BJ (cell line): Measurements from ENCODE around the gene MYNN. TPM values are rescaled to one million over a fixed set of nuclear protein-coding genes. Genes with fewer than 3 reads are reported as not detected.

Experiments
- CTCF ChIA-PET: fragments of 350-600 bp; formaldehyde crosslinking; extraction: SDS; loops from one replicate; lab custom pipeline; 2021; ENCODE audit warnings: antibody characterized with exemption, inconsistent platforms; lab: Yijun Ruan, JAX
- POLR2A ChIA-PET: fragments of 300-600 bp; sonication (Branson Sonifier 250); formaldehyde crosslinking; extraction: SDS; loops from one replicate; lab custom pipeline; 2021; ENCODE audit warnings: antibody characterized with exemption; lab: Charles Lee
- DNase-seq: peaks from one replicate; pipeline ENCODE4 v3.0.0-alpha.2; 2011; ENCODE audit warnings: low read depth
- H3K27me3 ChIP-seq: 2 replicates; pipeline ENCODE4 v1.6.0; 2011; ENCODE audit warnings: low read length; ENCODE audit not compliant: control insufficient read depth, insufficient read depth
- H3K36me3 ChIP-seq: 2 replicates; pipeline ENCODE4 v1.5.1; 2011; ENCODE audit warnings: low read length; ENCODE audit not compliant: control insufficient read depth, insufficient read depth
- H3K4me3 ChIP-seq: 2 replicates; pipeline ENCODE4 v1.5.1; 2011; ENCODE audit warnings: low read depth, mild to moderate bottlenecking, control low read depth, low read length
- polyA plus RNA-seq: library from polyadenylated mRNA; depleted of rRNA; stranded (reverse); fragments of >200 nt; gene quantifications from 2 replicates; pipeline ENCODE4 v1.2.3, GENCODE V29; 2011
- TF ChIP-seq, protein P1 (sequence below): IDR thresholded peaks from 2 replicates; pipeline ENCODE4 v1.5.1; 2011; ENCODE audit warnings: low read depth, mild to moderate bottlenecking, control low read depth, inconsistent platforms, low read length, moderate library complexity; ENCODE audit not compliant: insufficient read depth

MYNN gene
- polyA plus RNA-seq, 1 experiment, result 10.1 TPM

DNA sequence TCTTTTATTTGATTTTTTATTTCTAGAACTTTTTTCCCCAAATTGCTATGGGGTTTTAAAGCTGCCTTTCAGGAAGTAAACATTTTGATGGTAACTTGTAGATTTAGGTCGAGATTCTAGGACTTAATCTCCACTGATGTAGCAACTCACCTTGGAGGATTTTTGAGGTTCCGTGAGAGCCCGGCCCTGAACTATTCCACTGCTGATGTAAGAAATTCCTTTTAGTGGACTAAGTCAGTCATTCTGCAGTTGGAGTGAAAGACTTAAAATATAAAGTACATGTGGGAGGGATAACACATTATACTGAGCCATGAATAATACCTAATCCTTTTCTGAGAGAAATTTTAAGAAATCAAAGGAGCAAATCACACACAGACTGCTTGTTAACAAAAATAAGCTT, 52.1 kb downstream of the MYNN start:
- TF ChIP-seq, protein P1, sequence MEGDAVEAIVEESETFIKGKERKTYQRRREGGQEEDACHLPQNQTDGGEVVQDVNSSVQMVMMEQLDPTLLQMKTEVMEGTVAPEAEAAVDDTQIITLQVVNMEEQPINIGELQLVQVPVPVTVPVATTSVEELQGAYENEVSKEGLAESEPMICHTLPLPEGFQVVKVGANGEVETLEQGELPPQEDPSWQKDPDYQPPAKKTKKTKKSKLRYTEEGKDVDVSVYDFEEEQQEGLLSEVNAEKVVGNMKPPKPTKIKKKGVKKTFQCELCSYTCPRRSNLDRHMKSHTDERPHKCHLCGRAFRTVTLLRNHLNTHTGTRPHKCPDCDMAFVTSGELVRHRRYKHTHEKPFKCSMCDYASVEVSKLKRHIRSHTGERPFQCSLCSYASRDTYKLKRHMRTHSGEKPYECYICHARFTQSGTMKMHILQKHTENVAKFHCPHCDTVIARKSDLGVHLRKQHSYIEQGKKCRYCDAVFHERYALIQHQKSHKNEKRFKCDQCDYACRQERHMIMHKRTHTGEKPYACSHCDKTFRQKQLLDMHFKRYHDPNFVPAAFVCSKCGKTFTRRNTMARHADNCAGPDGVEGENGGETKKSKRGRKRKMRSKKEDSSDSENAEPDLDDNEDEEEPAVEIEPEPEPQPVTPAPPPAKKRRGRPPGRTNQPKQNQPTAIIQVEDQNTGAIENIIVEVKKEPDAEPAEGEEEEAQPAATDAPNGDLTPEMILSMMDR, result no peak
- Histone ChIP-seq H3K36me3 (no peaks in the 10 kb centered on the region), H3K4me3 (no peak overlapping the region), H3K27me3 (no peaks in the 10 kb centered on the region)
- CTCF ChIA-PET, result interaction anchor here (0.6 kb wide), 1 partner anchor 408 kb away, joined by 4 read pairs; no protein-coding TSS in a partner anchor
- POLR2A ChIA-PET, result interaction anchor here (0.6 kb wide), 1 partner anchor 262 kb away, joined by 8 read pairs; no protein-coding TSS in a partner anchor
- DNase-seq, result no peak

DNA sequence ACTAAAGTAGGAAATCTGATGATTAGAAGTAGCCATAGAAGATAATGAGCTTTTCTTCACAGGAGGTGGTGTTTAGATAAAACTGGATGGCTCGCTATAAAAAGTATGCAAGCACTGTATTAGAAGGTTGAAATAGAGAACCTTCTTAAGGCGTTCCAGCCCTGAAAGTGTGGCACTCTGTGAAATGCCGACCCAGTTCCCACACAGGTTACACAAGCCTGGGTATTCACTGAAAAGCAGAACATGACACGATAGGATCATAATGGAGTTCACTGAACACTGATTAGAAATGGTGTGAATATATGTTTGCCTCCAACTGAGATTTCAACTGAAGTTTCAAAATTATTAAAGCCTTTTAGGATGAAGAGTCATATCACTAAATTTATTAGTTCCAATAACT, 54.5 kb downstream of the MYNN start:
- ChIA-PET POLR2A (no interaction called here), CTCF (no interaction called here)

DNA sequence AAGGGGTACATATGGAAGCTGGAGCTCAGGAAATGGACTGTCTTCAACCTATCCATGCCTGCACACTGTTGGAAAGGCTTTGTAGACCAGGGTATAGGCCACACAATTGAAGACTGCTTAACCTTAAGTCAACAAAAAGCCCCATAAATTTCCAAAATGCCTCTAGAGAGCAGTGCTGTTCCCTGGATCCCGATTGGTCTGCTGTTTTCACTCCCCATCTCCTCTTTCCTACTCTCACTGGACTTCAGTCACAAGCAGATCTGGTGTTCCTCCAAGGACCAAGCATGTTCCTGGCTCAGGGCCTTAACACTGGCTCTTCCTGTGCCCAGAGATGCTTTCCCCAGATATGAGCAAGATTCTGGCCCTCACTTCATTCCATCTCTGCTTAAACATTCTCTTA, 62.3 kb downstream of the MYNN start:
- POLR2A ChIA-PET, result no interaction called here
- TF ChIP-seq, protein P1, result no peak
- no peaks in the 10 kb centered on the region for H3K27me3 ChIP-seq
- no peak overlapping the region for H3K4me3 ChIP-seq
- DNase-seq, result no peak
- H3K36me3 ChIP-seq, result no peaks in the 10 kb centered on the region
- CTCF ChIA-PET, result no interaction called here

More for the DNA sequence above, 54.5 kb downstream of the MYNN start:
- TF ChIP-seq, protein P1, result no peak
- H3K4me3 ChIP-seq, result no peak overlapping the region
- no peaks in the 10 kb centered on the region for H3K27me3 ChIP-seq
- DNase-seq, result no peak
- H3K36me3 ChIP-seq, result no peaks in the 10 kb centered on the region

DNA sequence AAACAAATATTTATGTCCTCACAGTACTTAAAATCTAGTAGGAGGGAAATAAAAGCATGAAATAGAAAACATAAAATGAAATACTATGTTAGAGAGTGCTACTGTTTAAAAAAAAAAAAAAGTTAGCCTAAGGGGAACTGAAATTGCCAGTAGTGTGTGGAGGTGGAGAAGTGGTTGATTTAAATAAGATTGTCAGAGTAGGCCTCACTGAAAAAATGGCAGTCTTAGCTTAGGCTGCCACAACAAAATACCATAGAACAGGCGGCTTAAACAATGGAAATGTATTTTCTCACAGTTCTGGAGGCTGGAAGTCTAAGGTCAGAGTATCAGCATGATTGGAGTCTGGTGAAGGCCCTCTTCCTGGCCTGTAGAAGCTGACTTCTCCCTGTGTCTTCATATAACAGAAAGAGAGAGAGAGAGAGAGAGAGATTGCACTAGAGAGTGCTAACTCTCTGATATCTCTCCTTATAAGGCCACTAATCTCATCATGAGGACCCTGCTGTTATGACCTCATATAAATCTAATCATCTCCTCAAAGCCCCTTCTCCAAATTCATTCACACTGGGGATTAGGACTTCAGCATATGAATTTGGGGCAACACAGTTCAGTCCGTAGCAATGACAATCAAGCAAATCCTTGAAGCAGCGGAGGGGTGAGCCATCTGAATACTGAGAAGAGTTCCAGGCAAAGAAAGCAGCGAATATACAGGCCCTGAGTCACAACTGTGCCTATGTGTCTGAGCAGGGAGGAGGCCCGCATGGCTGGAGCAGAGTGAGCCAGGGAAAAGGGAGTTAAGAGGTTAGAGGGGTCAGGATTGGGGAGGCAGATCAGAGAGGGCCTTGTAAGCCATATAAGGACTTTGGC, 63.1 kb downstream of the MYNN start:
- no peak overlapping the region for H3K4me3 ChIP-seq
- TF ChIP-seq, protein P1, result no peak
- CTCF ChIA-PET, result no interaction called here
- no peak for DNase-seq
- POLR2A ChIA-PET, result no interaction called here
- no peaks in the 10 kb centered on the region for H3K27me3 ChIP-seq
- no peaks in the 10 kb centered on the region for H3K36me3 ChIP-seq

DNA sequence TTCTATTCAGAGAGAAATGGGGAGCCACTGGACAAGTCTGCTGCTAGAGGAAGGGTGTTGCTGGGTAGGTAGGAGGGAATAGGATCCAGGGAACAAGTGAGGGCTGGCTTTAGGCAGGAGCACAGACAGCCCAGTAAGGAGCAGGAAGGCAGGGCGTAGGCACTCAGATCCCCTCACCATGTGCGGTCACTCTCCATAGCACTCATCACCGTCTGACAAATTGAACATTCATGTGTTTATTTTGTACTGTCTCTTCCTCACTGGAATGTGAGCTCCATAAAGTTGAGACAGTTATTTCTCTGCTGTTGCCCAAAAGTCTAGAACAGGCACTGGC, 63.7 kb downstream of the MYNN start:
- POLR2A ChIA-PET, result no interaction called here
- no peak for DNase-seq
- Histone ChIP-seq H3K4me3 (no peak overlapping the region), H3K36me3 (no peaks in the 10 kb centered on the region), H3K27me3 (no peaks in the 10 kb centered on the region)
- TF ChIP-seq, protein P1, result no peak
- CTCF ChIA-PET, result no interaction called here
